ENCODE data around the gene EVX2. TPM values are rescaled to one million over a fixed set of nuclear protein-coding genes. Genes with fewer than 3 reads are reported as not detected.

The EVX2 gene
- total and polyA plus RNA-seq, 2 of the 4 experiments (the other 2 are of a cell fraction) = not detected

DNA sequence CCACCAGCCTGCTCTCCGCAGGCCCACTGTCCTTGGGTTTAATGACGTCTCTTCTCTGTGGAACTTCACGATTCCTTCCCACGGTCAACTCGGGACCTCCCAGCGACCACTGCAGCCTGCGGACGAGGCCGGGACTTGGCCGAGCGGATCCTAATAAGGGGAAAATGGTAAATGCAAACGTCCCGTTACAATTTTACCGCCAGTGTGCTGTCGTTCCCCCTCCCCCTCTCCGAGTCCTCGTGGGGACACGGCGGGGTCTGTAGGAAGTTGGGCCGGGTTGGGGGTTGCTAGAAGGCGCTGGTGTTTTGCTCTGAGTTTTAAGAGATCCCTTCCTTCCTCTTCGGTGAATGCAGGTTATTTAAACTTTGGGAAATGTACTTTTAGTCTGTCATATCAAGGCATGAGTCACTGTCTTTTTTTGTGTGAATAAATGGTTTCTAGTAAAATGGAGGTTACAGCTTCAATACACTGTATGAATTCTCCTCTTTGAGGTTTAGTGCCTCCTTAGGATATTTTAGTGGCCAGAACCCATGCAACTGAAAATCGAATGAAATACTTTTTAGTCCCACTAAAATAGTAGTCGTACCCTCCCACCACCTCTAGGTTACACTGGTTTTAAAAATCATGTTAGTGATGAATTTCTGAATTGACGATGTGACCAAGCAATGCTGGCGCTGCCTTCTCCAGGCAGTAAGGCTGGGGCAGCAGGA is 25.6 kb upstream of the EVX2 start:
- no CpG with 5 or more reads among the region's 26 CpGs for WGBS, 2 experiments (ENCODE audit: extremely low coverage in 2 of 2, insufficient read length in 1 of 2)
- H2AK9ac ChIP-seq (replicated peaks; ENCODE audit: low read depth, low read length, poor library complexity) = no peak overlapping the region
- TF ChIP-seq RCOR1 (IDR thresholded peaks at IDR 0.05; ENCODE audit: insufficient replicate concordance, low read length) (no peak), MAZ (IDR thresholded peaks at IDR 0.05; ENCODE audit: borderline replicate concordance, low read depth, low read length) (no peak), BHLHE40 (IDR thresholded peaks at IDR 0.05; ENCODE audit: low read depth, low read length) (no peak), CEBPB (IDR thresholded peaks at IDR 0.05; ENCODE audit: low read depth, low read length) (no peak), RFX5 (IDR thresholded peaks at IDR 0.05; ENCODE audit: low read depth, low read length) (no peak), SMC3 (IDR thresholded peaks at IDR 0.05; ENCODE audit: low read depth, low read length) (no peak), POLR2A (IDR thresholded peaks at IDR 0.05; ENCODE audit: low read depth, low read length) (no peak), MAFK (IDR thresholded peaks at IDR 0.05; ENCODE audit: low read depth, low read length) (no peak), RAD21 (IDR thresholded peaks at IDR 0.05; ENCODE audit: low read length) (no peak), CHD1 (IDR thresholded peaks at IDR 0.05; ENCODE audit: low read depth, low read length) (no peak), NFE2L2 (IDR thresholded peaks at IDR 0.05; ENCODE audit: low read depth, low read length) (no peak), MXI1 (IDR thresholded peaks at IDR 0.05; ENCODE audit: borderline replicate concordance, low read depth, low read length) (no peak), FOS (IDR thresholded peaks at IDR 0.05; ENCODE audit: low read depth, low read length) (no peak)
- TF ChIP-seq, protein P1, sequence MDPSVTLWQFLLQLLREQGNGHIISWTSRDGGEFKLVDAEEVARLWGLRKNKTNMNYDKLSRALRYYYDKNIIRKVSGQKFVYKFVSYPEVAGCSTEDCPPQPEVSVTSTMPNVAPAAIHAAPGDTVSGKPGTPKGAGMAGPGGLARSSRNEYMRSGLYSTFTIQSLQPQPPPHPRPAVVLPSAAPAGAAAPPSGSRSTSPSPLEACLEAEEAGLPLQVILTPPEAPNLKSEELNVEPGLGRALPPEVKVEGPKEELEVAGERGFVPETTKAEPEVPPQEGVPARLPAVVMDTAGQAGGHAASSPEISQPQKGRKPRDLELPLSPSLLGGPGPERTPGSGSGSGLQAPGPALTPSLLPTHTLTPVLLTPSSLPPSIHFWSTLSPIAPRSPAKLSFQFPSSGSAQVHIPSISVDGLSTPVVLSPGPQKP (IDR thresholded peaks at IDR 0.05; ENCODE audit: borderline replicate concordance, low read depth, low read length) = no peak
- TF ChIP-seq, protein P2, sequence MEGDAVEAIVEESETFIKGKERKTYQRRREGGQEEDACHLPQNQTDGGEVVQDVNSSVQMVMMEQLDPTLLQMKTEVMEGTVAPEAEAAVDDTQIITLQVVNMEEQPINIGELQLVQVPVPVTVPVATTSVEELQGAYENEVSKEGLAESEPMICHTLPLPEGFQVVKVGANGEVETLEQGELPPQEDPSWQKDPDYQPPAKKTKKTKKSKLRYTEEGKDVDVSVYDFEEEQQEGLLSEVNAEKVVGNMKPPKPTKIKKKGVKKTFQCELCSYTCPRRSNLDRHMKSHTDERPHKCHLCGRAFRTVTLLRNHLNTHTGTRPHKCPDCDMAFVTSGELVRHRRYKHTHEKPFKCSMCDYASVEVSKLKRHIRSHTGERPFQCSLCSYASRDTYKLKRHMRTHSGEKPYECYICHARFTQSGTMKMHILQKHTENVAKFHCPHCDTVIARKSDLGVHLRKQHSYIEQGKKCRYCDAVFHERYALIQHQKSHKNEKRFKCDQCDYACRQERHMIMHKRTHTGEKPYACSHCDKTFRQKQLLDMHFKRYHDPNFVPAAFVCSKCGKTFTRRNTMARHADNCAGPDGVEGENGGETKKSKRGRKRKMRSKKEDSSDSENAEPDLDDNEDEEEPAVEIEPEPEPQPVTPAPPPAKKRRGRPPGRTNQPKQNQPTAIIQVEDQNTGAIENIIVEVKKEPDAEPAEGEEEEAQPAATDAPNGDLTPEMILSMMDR (conservative IDR thresholded peaks at IDR 0.05; ENCODE audit: low read depth, low read length) = no peak
- TF ChIP-seq, protein P3, sequence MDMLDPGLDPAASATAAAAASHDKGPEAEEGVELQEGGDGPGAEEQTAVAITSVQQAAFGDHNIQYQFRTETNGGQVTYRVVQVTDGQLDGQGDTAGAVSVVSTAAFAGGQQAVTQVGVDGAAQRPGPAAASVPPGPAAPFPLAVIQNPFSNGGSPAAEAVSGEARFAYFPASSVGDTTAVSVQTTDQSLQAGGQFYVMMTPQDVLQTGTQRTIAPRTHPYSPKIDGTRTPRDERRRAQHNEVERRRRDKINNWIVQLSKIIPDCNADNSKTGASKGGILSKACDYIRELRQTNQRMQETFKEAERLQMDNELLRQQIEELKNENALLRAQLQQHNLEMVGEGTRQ (IDR thresholded peaks at IDR 0.05; ENCODE audit: low read depth, low read length) = no peak
- no peak overlapping the region for H3K27ac ChIP-seq (ENCODE audit: insufficient read depth, low read length)
- no peaks in the 10 kb centered on the region for H3K36me3 ChIP-seq (ENCODE audit: control insufficient read depth, insufficient read depth, low read length)
- H2BK20ac ChIP-seq (ENCODE audit: low read depth, low read length) = no peak overlapping the region
- no peak overlapping the region for H3K56ac ChIP-seq (ENCODE audit: extremely low read depth, insufficient read depth, low read length)
- no peak overlapping the region for H3K23ac ChIP-seq (ENCODE audit: low read depth, low read length)
- no peak overlapping the region for H4K5ac ChIP-seq (ENCODE audit: low read depth, low read length)
- DNase-seq = no peak
- ChIA-PET CTCF (interaction anchor here (0.9 kb wide), 1 partner anchor 18 kb away, joined by 4 read pairs; no protein-coding TSS in a partner anchor), POLR2A (ENCODE audit: unreplicated experiment) (no interaction called here)
- no peak overlapping the region for H3K14ac ChIP-seq (replicated peaks; ENCODE audit: low read depth, low read length)
- H4K91ac ChIP-seq (ENCODE audit: insufficient read depth, low read depth, low read length) = no peak overlapping the region
- H3K79me1 ChIP-seq (ENCODE audit: low read depth in 1 of 2, low read length in 2 of 2) = no peaks in the 10 kb centered on the region
- no peak overlapping the region for H2AFZ ChIP-seq (replicated peaks; ENCODE audit: low read length, poor library complexity)
- H3K9me1 ChIP-seq (ENCODE audit: insufficient read depth, low read length) = no peaks in the 10 kb centered on the region
- H2BK15ac ChIP-seq (ENCODE audit: low read depth, low read length) = no peak overlapping the region
- no peak overlapping the region for H4K8ac ChIP-seq (ENCODE audit: low read depth in 2 of 2, low read length in 2 of 2)
- dilution Hi-C loops (cut with HindIII; ENCODE audit: low sequenced_read_pairs, unreplicated experiment) (no loop called here), intact Hi-C loops (cut with micrococcal nuclease) (no loop called here), in situ Hi-C loops (cut with MboI; ENCODE audit: low sequenced_read_pairs) (no loop called here)
- H3K4me3 ChIP-seq (ENCODE audit: insufficient read depth, low read depth, low read length) = no peak overlapping the region
- no peak overlapping the region for H2AK5ac ChIP-seq (ENCODE audit: low read depth, low read length)
- H3K4me1 ChIP-seq (ENCODE audit: control insufficient read depth, insufficient read depth, low read length) = no peaks in the 10 kb centered on the region
- H3K18ac ChIP-seq (ENCODE audit: low read depth, low read length) = no peak overlapping the region
- H2BK5ac ChIP-seq (ENCODE audit: low read depth, low read length, poor library complexity, severe bottlenecking) = no peak overlapping the region
- no peak for ATAC-seq (ENCODE audit: low read depth)
- no peak overlapping the region for H3K9ac ChIP-seq (ENCODE audit: low read depth, low read length)
- peaks cover 92% of the 10 kb centered on the region for H3K27me3 ChIP-seq (ENCODE audit: control insufficient read depth, insufficient read depth, low read length)
- H3K9me3 ChIP-seq (ENCODE audit: control insufficient read depth, insufficient read depth, low read length) = peaks cover 5% of the 10 kb centered on the region
- no TSS peak for BruUV-seq (replicated peaks)
- H2BK120ac ChIP-seq (ENCODE audit: low read depth, low read length) = no peak overlapping the region
- H3K4ac ChIP-seq (ENCODE audit: low read depth, low read length) = no peak overlapping the region
- H3K4me2 ChIP-seq (ENCODE audit: low read depth, low read length) = no peak overlapping the region; the same call in 1 of the 2 replicates
- H4K20me1 ChIP-seq (ENCODE audit: insufficient read depth, low read length) = no peaks in the 10 kb centered on the region

Measured in IMR-90 (cell line).